Parathyroid adenoma (tissue), 2 donors: Measurements from ENCODE around the gene MOB1B.
"Not testable (repeated sequence)": the region's sequence is repeated elsewhere in the genome, so short reads cannot be mapped to it uniquely, and the experiment has no call there.

Experiments used
- H2AFZ ChIP-seq: fragments of 300-600 bp; sonication (generic); one replicate; pipeline ENCODE4 v1.7.0; 2017; ENCODE audit warnings: antibody characterized with exemption, mild to moderate bottlenecking
- H3K27ac ChIP-seq: fragments of 300-600 bp; sonication (generic); one replicate; pipeline ENCODE4 v1.7.0; 2017
- H3K27me3 ChIP-seq: fragments of 300-600 bp; sonication (generic); one replicate; pipeline ENCODE4 v1.7.0; 2017; ENCODE audit warnings: low read length; ENCODE audit not compliant: control insufficient read depth, insufficient read depth
- H3K36me3 ChIP-seq: fragments of 300-600 bp; sonication (generic); one replicate; pipeline ENCODE4 v1.7.0; 2017; ENCODE audit warnings: low read length; ENCODE audit not compliant: control insufficient read depth, insufficient read depth
- H3K4me1 ChIP-seq: fragments of 300-600 bp; sonication (generic); one replicate; pipeline ENCODE4 v1.7.0; 2017; ENCODE audit warnings: control low read depth
- H3K4me2 ChIP-seq: fragments of 300-600 bp; sonication (generic); one replicate; pipeline ENCODE4 v1.7.0; 2017; ENCODE audit warnings: low read length
- H3K4me3 ChIP-seq: fragments of 300-600 bp; sonication (generic); one replicate; pipeline ENCODE4 v1.7.0; 2017; ENCODE audit warnings: low read depth, low read length
- H3K79me2 ChIP-seq: fragments of 300-600 bp; sonication (generic); one replicate; pipeline ENCODE4 v1.7.0; 2017; ENCODE audit warnings: control low read depth
- H3K9ac ChIP-seq: fragments of 300-600 bp; sonication (generic); one replicate; pipeline ENCODE4 v1.7.0; 2017; ENCODE audit warnings: mild to moderate bottlenecking
- H3K9me3 ChIP-seq: fragments of 300-600 bp; sonication (generic); one replicate; pipeline ENCODE4 v1.7.0; 2017; ENCODE audit warnings: low read length; ENCODE audit not compliant: control insufficient read depth
- CTCF ChIP-seq: fragments of 300-600 bp; sonication (generic); IDR thresholded peaks from one replicate; pipeline ENCODE4 v1.7.0; 2017; ENCODE audit warnings: antibody characterized with exemption, mild to moderate bottlenecking
- donor health status: primary hyperparathyroidism.

MOB1B gene

GRCh38 chr4:71027611-71028010, 125.4 kb downstream of the MOB1B start:
- Histone ChIP-seq H3K4me2 (no peak overlapping the region), H3K9ac (no peak overlapping the region), H3K4me3 (no peak overlapping the region), H3K36me3 (no peaks in the 10 kb centered on the region), H3K27ac (no peak overlapping the region), H2AFZ (no peak overlapping the region), H3K4me1 (no peaks in the 10 kb centered on the region), H3K79me2 (no peaks in the 10 kb centered on the region), H3K9me3 (no peaks in the 10 kb centered on the region), H3K27me3 (no peaks in the 10 kb centered on the region)
- no peak for TF ChIP-seq CTCF

GRCh38 chr4:71029504-71029903, 127.3 kb downstream of the MOB1B start:
- no peaks in the 10 kb centered on the region for H3K4me1 ChIP-seq
- no peak for TF ChIP-seq CTCF
- H3K27me3 ChIP-seq, result no peaks in the 10 kb centered on the region
- no peaks in the 10 kb centered on the region for H3K36me3 ChIP-seq
- H3K9me3 ChIP-seq, result no peaks in the 10 kb centered on the region
- no peak overlapping the region for H3K27ac ChIP-seq
- H2AFZ ChIP-seq, result no peak overlapping the region
- H3K4me3 ChIP-seq, result no peak overlapping the region
- H3K79me2 ChIP-seq, result no peaks in the 10 kb centered on the region
- H3K4me2 ChIP-seq, result no peak overlapping the region
- H3K9ac ChIP-seq, result no peak overlapping the region

- not testable (repeated sequence) for H3K4me2 ChIP-seq, H3K27me3 ChIP-seq, H3K9me3 ChIP-seq, H3K27ac ChIP-seq, H3K9ac ChIP-seq, H3K79me2 ChIP-seq, H3K4me1 ChIP-seq, H2AFZ ChIP-seq, H3K36me3 ChIP-seq, H3K4me3 ChIP-seq
Observed at GRCh38 chr4:71032106-71032505, 129.9 kb downstream of the MOB1B start.
